A549 (cell line): ENCODE results near the gene CREBL2.

Source experiments
- BHLHE40 ChIP-seq: IDR thresholded peaks from 2 replicates; pipeline ENCODE4 v1.6.1; 2012; ENCODE audit warnings: low read depth, low read length, inconsistent platforms
- CTCF ChIP-seq: fragments of >200 bp; sonication (Bioruptor Twin); formaldehyde crosslinking; IDR thresholded peaks from 3 replicates; pipeline ENCODE4 v1.5.1; 2016
- HEYL ChIP-seq: fragments of 250-450 bp; sonication (Bioruptor Pico); IDR thresholded peaks from 2 replicates; pipeline ENCODE4 v1.8.0; 2021; ENCODE audit warnings: mild to moderate bottlenecking, moderate library complexity
- HOXA7 ChIP-seq: fragments of 250-450 bp; sonication (Bioruptor Pico); IDR thresholded peaks from 2 replicates; pipeline ENCODE4 v1.5.0; 2020; ENCODE audit warnings: mild to moderate bottlenecking, moderate library complexity
- MAFK ChIP-seq: fragments of 450-650 bp; IDR thresholded peaks from 2 replicates; pipeline ENCODE4 v1.6.1; 2014; ENCODE audit not compliant: partially characterized antibody
- MYC ChIP-seq: IDR thresholded peaks from 2 replicates; pipeline ENCODE4 v1.6.1; 2012; ENCODE audit warnings: mild to moderate bottlenecking, inconsistent platforms, low read length, improper control_type of control experiment, borderline replicate concordance
- POLR2A ChIP-seq: IDR thresholded peaks from 2 replicates; pipeline ENCODE4 v1.6.1; 2012; ENCODE audit warnings: mild to moderate bottlenecking, low read length
- REST ChIP-seq: fragments of 200-600 bp; sonication (generic); IDR thresholded peaks from 2 replicates; pipeline ENCODE4 v1.6.1; 2016; ENCODE audit warnings: antibody characterized with exemption, mild to moderate bottlenecking, moderate library complexity

GRCh38 chr12:12635651-12636050, 24.0 kb downstream of the CREBL2 start:
- TF ChIP-seq HEYL (CRISPR knock-in tag) = no peak
- TF ChIP-seq MYC = no peak
- TF ChIP-seq CTCF = no peak
- no peak for TF ChIP-seq MAFK
- TF ChIP-seq POLR2A = no peak
- no peak for TF ChIP-seq REST
- no peak for TF ChIP-seq HOXA7 (CRISPR knock-in tag)
- no peak for TF ChIP-seq BHLHE40
